HepG2 (cell line): ENCODE results near the gene MYO15A. TPM values are rescaled to one million over a fixed set of nuclear protein-coding genes. Genes with fewer than 3 reads are reported as not detected.

Experiments used
- HES4 ChIP-seq: sonication (generic); formaldehyde crosslinking; IDR thresholded peaks from 2 replicates; pipeline ENCODE4 v1.9.0; 2021; ENCODE audit warnings: mild to moderate bottlenecking, missing genetic modification reagents, borderline replicate concordance
- IRF2 ChIP-seq: IDR thresholded peaks from 2 replicates; pipeline ENCODE4 v1.6.1; 2018; ENCODE audit warnings: missing genetic modification reagents, missing compliant biosample characterization
- KDM6A ChIP-seq: IDR thresholded peaks from 2 replicates; pipeline ENCODE4 v1.6.1; 2016; ENCODE audit warnings: low read depth
- MAF1 ChIP-seq: sonication (generic); formaldehyde crosslinking; IDR thresholded peaks from 2 replicates; pipeline ENCODE4 v1.5.0; 2020; ENCODE audit warnings: missing genetic modification reagents, borderline replicate concordance
- MAFG ChIP-seq: sonication (generic); formaldehyde crosslinking; IDR thresholded peaks from 2 replicates; pipeline ENCODE4 v1.5.1; 2020; ENCODE audit warnings: mild to moderate bottlenecking, missing genetic modification reagents
- RAD21 ChIP-seq: fragments of 450-650 bp; formaldehyde crosslinking; IDR thresholded peaks from 2 replicates; pipeline ENCODE4 v1.5.0; 2020; ENCODE audit warnings: mild to moderate bottlenecking
- SIX1 ChIP-seq: sonication (generic); formaldehyde crosslinking; IDR thresholded peaks from 2 replicates; pipeline ENCODE4 v1.4.0; 2020; ENCODE audit warnings: missing genetic modification reagents, borderline replicate concordance
- SMAD9 ChIP-seq: sonication (generic); formaldehyde crosslinking; IDR thresholded peaks from 2 replicates; pipeline ENCODE4 v1.5.1; 2020; ENCODE audit warnings: mild to moderate bottlenecking, missing genetic modification reagents
- TCF12 ChIP-seq, 2 experiments: fragments of 450-650 bp in 1 of 2; sonication (generic) in 1 of 2; formaldehyde crosslinking in 1 of 2; IDR thresholded peaks; 2 replicates each; pipeline versions ENCODE4 v1.6.1 to v1.8.0; 2017 to 2022; ENCODE audit warnings: antibody characterized with exemption in 1 of 2, mild to moderate bottlenecking in 1 of 2, missing genetic modification reagents in 1 of 2, moderate library complexity in 1 of 2
- TGIF2 ChIP-seq: IDR thresholded peaks from 2 replicates; pipeline ENCODE4 v1.6.1; 2016; ENCODE audit warnings: control low read depth, missing compliant biosample characterization
- ZC3H4 ChIP-seq: sonication (generic); formaldehyde crosslinking; IDR thresholded peaks from 2 replicates; pipeline ENCODE4 v1.4.0; 2020; ENCODE audit warnings: missing genetic modification reagents, borderline replicate concordance
- ZNF138 ChIP-seq: sonication (generic); formaldehyde crosslinking; IDR thresholded peaks from 2 replicates; pipeline ENCODE4 v1.5.0; 2020; ENCODE audit warnings: mild to moderate bottlenecking, low read depth, missing genetic modification reagents
- ZNF225 ChIP-seq: sonication (generic); formaldehyde crosslinking; IDR thresholded peaks from 2 replicates; pipeline ENCODE4 v1.4.0; 2020; ENCODE audit warnings: mild to moderate bottlenecking, missing genetic modification reagents
- ZNF350 ChIP-seq: sonication (generic); formaldehyde crosslinking; IDR thresholded peaks from 2 replicates; pipeline ENCODE4 v1.4.0; 2020; ENCODE audit warnings: mild to moderate bottlenecking, low read depth, missing genetic modification reagents, borderline replicate concordance
- ZNF549 ChIP-seq: sonication (generic); formaldehyde crosslinking; IDR thresholded peaks from 2 replicates; pipeline ENCODE4 v1.5.0; 2020; ENCODE audit warnings: missing genetic modification reagents
- ZNF569 ChIP-seq: sonication (generic); formaldehyde crosslinking; IDR thresholded peaks from 2 replicates; pipeline ENCODE4 v1.5.0; 2020; ENCODE audit warnings: mild to moderate bottlenecking, missing genetic modification reagents, moderate library complexity, borderline replicate concordance
- ZNF678 ChIP-seq: sonication (generic); formaldehyde crosslinking; IDR thresholded peaks from 2 replicates; pipeline ENCODE4 v1.4.0; 2020; ENCODE audit warnings: mild to moderate bottlenecking, missing genetic modification reagents
- ZNF816 ChIP-seq: sonication (generic); formaldehyde crosslinking; IDR thresholded peaks from 2 replicates; pipeline ENCODE4 v1.8.0; 2022; ENCODE audit warnings: missing genetic modification reagents, mild to moderate bottlenecking, borderline replicate concordance
- polyA plus RNA-seq, 8 experiments: library from polyadenylated mRNA; depleted of rRNA in 3 of 8; stranded (reverse) in 7 of 8; unstranded in 1 of 8; fragments of >200 nt; fragmentation: Illumina TruSeq in 4 of 8; extraction: Trizol in 4 of 8; gene quantifications; 2 replicates each; pipeline versions ENCODE4 v1.2.1 to v1.2.3, GENCODE V29; 2011 to 2016; ENCODE audit warnings: low read depth in 4 of 8, missing spikeins in 1 of 8, mixed read lengths in 1 of 8; ENCODE audit not compliant: insufficient read depth in 1 of 8
- total RNA-seq, 5 experiments: library from RNA; depleted of rRNA; stranded (reverse); fragments of >200 nt; fragmentation: Illumina TruSeq; extraction: Trizol; gene quantifications; 2 replicates each; pipeline ENCODE4 v1.2.3, GENCODE V29; 2016; ENCODE audit warnings: low read depth in 1 of 5
- TF ChIP-seq, protein P1 (sequence below): IDR thresholded peaks from 2 replicates; pipeline ENCODE4 v1.6.1; 2016
- TF ChIP-seq, protein P2 (sequence below): sonication (generic); formaldehyde crosslinking; IDR thresholded peaks from 2 replicates; pipeline ENCODE4 v1.8.0; 2022; ENCODE audit warnings: mild to moderate bottlenecking, missing genetic modification reagents
- TF ChIP-seq, protein P3 (sequence below): sonication (generic); formaldehyde crosslinking; conservative IDR thresholded peaks from 2 replicates; pipeline ENCODE4 v1.8.0; 2022; ENCODE audit warnings: low read depth, missing genetic modification reagents
- TF ChIP-seq, protein P4 (sequence below): sonication (generic); formaldehyde crosslinking; IDR thresholded peaks from 2 replicates; pipeline ENCODE4 v1.8.1; 2023; ENCODE audit warnings: mild to moderate bottlenecking, missing genetic modification reagents
- TF ChIP-seq, protein P5 (sequence below): sonication (generic); formaldehyde crosslinking; IDR thresholded peaks from 2 replicates; pipeline ENCODE4 v1.8.0; 2022; ENCODE audit warnings: mild to moderate bottlenecking, missing genetic modification reagents; ENCODE audit not compliant: insufficient replicate concordance

MYO15A gene
- total and polyA plus RNA-seq, 2 of the 13 experiments (the other 11 are each of a cell fraction or from before 2014, with no cell fraction given) = 0.07 to 0.20 TPM

DNA sequence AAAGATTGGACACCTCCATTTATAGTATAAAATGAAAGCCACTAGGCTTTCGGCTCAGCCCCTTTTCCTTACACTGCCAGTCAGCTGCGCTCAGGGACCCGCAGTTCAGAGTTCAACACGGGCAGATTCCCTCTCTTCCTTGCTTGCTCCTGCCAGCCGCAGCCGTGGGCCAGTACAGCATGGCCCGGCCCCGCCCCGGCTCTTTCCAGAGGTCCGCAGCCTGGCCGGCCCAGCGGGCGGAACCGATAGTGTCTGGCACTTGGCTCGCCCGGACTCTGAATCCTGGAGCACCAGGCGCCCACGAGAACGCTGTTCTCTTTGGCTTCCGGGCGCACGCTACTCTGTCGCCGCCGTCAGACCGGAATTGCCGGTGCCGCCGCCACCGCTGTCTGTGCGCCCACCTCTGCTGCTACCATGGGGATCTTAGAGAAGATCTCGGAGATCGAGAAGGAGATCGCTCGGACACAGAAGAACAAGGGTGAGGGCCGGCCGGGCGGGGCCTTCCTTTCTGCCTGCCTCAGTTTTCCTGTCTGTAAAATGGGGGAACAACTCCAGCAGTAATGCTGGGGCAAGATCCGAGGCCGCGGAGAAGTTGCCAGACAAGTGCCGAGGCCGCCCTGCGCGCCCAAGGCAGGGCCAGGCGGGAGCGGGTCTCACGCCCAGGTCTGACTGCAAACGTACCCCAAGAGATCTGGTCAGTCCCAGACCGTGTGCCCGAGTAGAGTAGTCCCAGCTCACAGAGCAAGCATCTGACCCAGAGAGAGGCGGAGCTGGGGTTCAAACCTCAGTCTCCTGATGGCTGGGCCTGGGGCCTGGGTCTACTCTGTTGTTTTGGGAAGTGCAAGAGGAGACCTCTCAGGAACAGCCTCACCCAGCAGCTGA, 20.7 kb upstream of the MYO15A start, which contains the start of gene DRG2 (continued):
- TF ChIP-seq, protein P1, sequence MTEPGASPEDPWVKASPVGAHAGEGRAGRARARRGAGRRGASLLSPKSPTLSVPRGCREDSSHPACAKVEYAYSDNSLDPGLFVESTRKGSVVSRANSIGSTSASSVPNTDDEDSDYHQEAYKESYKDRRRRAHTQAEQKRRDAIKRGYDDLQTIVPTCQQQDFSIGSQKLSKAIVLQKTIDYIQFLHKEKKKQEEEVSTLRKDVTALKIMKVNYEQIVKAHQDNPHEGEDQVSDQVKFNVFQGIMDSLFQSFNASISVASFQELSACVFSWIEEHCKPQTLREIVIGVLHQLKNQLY (CRISPR knock-in tag) = peak; percentile 85
- TF ChIP-seq HES4 = peak; percentile 71; the same call in 1 of the 2 replicates
- no peak for TF ChIP-seq ZNF569 (CRISPR knock-in tag)
- TF ChIP-seq, protein P2, sequence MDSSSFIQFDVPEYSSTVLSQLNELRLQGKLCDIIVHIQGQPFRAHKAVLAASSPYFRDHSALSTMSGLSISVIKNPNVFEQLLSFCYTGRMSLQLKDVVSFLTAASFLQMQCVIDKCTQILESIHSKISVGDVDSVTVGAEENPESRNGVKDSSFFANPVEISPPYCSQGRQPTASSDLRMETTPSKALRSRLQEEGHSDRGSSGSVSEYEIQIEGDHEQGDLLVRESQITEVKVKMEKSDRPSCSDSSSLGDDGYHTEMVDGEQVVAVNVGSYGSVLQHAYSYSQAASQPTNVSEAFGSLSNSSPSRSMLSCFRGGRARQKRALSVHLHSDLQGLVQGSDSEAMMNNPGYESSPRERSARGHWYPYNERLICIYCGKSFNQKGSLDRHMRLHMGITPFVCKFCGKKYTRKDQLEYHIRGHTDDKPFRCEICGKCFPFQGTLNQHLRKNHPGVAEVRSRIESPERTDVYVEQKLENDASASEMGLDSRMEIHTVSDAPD (CRISPR knock-in tag) = 0 out of 2 replicates have a peak, but pooled peaks have one; percentile 23
- TF ChIP-seq SMAD9 (CRISPR knock-in tag) = no peak
- no peak for TF ChIP-seq TCF12 (IDR thresholded peaks at IDR 0.05)
- no peak; the same call in 1 of the 2 replicates for TF ChIP-seq TCF12 (CRISPR knock-in tag; IDR thresholded peaks at IDR 0.05)
- peak; percentile 67; the same call in 1 of the 2 replicates for TF ChIP-seq SIX1 (CRISPR knock-in tag)
- TF ChIP-seq KDM6A (CRISPR knock-in tag) = peak; percentile 29
- TF ChIP-seq ZNF678 = peak; percentile 87
- no peak for TF ChIP-seq ZNF138 (CRISPR knock-in tag)
- peak; percentile 98 for TF ChIP-seq IRF2 (CRISPR knock-in tag)
- no peak for TF ChIP-seq ZC3H4
- no peak; the same call in 1 of the 2 replicates for TF ChIP-seq ZNF816
- TF ChIP-seq ZNF350 (CRISPR knock-in tag) = peak; percentile 96
- peak; percentile 75 for TF ChIP-seq RAD21 (CRISPR knock-in tag)
- TF ChIP-seq TGIF2 (CRISPR knock-in tag) = peak; percentile 79; the same call in 1 of the 2 replicates
- TF ChIP-seq MAFG (CRISPR knock-in tag) = no peak
- TF ChIP-seq, protein P3, sequence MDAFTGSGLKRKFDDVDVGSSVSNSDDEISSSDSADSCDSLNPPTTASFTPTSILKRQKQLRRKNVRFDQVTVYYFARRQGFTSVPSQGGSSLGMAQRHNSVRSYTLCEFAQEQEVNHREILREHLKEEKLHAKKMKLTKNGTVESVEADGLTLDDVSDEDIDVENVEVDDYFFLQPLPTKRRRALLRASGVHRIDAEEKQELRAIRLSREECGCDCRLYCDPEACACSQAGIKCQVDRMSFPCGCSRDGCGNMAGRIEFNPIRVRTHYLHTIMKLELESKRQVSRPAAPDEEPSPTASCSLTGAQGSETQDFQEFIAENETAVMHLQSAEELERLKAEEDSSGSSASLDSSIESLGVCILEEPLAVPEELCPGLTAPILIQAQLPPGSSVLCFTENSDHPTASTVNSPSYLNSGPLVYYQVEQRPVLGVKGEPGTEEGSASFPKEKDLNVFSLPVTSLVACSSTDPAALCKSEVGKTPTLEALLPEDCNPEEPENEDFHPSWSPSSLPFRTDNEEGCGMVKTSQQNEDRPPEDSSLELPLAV = no peak
- peak; percentile 87; the same call in 1 of the 2 replicates for TF ChIP-seq MAF1 (CRISPR knock-in tag)
- TF ChIP-seq, protein P4, sequence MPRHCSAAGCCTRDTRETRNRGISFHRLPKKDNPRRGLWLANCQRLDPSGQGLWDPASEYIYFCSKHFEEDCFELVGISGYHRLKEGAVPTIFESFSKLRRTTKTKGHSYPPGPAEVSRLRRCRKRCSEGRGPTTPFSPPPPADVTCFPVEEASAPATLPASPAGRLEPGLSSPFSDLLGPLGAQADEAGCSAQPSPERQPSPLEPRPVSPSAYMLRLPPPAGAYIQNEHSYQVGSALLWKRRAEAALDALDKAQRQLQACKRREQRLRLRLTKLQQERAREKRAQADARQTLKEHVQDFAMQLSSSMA (CRISPR knock-in tag) = peak; percentile 94
- TF ChIP-seq, protein P5, sequence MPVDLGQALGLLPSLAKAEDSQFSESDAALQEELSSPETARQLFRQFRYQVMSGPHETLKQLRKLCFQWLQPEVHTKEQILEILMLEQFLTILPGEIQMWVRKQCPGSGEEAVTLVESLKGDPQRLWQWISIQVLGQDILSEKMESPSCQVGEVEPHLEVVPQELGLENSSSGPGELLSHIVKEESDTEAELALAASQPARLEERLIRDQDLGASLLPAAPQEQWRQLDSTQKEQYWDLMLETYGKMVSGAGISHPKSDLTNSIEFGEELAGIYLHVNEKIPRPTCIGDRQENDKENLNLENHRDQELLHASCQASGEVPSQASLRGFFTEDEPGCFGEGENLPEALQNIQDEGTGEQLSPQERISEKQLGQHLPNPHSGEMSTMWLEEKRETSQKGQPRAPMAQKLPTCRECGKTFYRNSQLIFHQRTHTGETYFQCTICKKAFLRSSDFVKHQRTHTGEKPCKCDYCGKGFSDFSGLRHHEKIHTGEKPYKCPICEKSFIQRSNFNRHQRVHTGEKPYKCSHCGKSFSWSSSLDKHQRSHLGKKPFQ (CRISPR knock-in tag) = peak; percentile 70
- TF ChIP-seq ZNF225 (CRISPR knock-in tag) = no peak
- TF ChIP-seq ZNF549 (CRISPR knock-in tag) = no peak
